GM10266 (cell line): ENCODE measurements around the gene DIMT1.

Source experiments
- DNase-seq: peaks from one replicate; pipeline ENCODE4 v3.0.0; 2012; ENCODE audit errors: extremely low spot score
- TF ChIP-seq, protein P1 (sequence below): IDR thresholded peaks from 2 replicates; pipeline ENCODE4 v1.5.1; 2012; ENCODE audit warnings: mild to moderate bottlenecking, low read depth; ENCODE audit not compliant: control insufficient read depth, insufficient read depth; ENCODE audit errors: missing control alignments

The DIMT1 gene

GRCh38 chr5:62421414-62421813, 17.7 kb upstream of the DIMT1 start:
- DNase-seq = no peak

GRCh38 chr5:62419609-62420008, 15.9 kb upstream of the DIMT1 start:
- TF ChIP-seq, protein P1, sequence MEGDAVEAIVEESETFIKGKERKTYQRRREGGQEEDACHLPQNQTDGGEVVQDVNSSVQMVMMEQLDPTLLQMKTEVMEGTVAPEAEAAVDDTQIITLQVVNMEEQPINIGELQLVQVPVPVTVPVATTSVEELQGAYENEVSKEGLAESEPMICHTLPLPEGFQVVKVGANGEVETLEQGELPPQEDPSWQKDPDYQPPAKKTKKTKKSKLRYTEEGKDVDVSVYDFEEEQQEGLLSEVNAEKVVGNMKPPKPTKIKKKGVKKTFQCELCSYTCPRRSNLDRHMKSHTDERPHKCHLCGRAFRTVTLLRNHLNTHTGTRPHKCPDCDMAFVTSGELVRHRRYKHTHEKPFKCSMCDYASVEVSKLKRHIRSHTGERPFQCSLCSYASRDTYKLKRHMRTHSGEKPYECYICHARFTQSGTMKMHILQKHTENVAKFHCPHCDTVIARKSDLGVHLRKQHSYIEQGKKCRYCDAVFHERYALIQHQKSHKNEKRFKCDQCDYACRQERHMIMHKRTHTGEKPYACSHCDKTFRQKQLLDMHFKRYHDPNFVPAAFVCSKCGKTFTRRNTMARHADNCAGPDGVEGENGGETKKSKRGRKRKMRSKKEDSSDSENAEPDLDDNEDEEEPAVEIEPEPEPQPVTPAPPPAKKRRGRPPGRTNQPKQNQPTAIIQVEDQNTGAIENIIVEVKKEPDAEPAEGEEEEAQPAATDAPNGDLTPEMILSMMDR = no peak
- DNase-seq = no peak

More at GRCh38 chr5:62421414-62421813, 17.7 kb upstream of the DIMT1 start:
- TF ChIP-seq, protein P1 = no peak

DNA sequence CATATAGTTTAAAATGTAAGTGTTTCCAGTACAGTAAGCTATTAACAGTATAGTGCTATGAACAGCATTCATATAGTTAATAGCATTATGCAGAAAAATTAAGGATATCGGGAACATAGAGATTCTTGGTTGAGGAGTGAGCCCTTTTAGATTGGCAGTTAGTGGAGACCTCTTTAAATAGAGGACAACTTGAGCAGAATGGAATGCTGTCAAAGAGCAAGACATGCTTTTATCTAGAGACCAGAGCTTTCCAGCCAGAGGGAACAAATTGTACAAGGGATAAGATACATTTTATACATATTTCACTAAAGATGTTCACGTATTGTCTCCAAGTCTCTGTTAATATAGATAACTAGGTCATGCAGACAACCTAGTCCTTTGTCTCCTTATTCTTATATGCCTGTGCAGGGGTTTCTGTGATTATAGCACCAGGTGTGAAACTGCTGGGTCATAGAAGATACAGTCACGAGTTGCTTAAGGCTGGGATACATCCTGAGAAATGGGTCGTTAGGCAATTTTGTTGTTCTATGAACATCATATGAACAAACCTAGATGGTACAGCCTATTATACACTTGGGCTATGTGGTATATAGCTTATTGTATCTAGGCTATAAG, 14.9 kb upstream of the DIMT1 start:
- TF ChIP-seq, protein P1 = no peak
- DNase-seq = no peak

GRCh38 chr5:62413711-62414110, 10.0 kb upstream of the DIMT1 start:
- no peak for DNase-seq
- TF ChIP-seq, protein P1 = no peak

DNA sequence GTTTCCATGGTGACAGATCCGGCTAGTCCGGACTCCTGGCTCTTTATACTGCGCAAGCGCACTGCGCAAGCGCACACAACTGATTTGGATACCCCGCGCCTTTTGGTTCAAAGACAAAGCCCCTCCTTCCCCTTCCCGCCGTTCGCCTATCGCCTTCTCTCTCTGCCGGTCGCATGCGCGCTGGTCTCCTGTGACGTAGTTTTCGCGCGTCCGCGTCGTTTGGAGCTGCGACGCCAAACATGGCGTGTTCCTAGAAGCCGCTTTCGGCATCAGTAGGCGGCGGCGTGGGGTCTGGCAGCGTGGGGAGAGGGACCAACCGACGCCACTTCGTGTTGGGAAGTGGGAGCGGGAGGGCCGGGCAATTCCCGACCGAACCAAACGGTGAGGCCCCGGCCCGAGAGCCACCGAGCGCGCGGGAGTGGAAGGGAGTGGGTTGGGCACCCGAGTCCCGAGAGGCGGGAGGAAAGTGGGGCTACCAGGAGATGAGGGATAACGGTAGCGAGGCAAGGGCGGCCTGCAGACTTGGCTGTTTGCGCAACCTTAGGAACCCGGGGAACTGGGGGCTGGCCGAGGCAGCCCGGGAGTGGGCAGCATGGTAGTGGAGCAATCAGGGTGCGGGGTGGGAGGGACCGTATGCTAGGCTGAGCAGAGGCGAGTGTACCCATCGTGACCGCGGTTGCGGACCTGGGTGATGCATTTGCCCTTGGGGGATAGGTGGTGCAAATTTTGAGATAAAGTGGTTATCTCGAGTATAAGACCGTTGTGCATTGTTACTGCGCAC, 9.0 kb upstream of the DIMT1 start, which contains the start of gene IPO11:
IPO11 (plus strand) TSS at position 215 of the 781 bp plus-strand sequence. CDS start 24,517 bp downstream, outside the sequence.
- TF ChIP-seq, protein P1 = no peak
- peak; percentile 93 for DNase-seq

- TF ChIP-seq, protein P1 = no peak
- no peak for DNase-seq
Observed at GRCh38 chr5:62395210-62395950, 8.3 kb downstream of the DIMT1 start.

- TF ChIP-seq, protein P1 = no peak
- DNase-seq = no peak
Observed at GRCh38 chr5:62386824-62387223, 16.9 kb downstream of the DIMT1 start.
